Peyer's patch (tissue), 4 donors: ENCODE results near the gene CWF19L2.

Source experiments
- POLR2A ChIP-seq, 2 donors: fragments of 450-650 bp; IDR thresholded peaks; one replicate each; pipeline ENCODE4 v1.5.1; 2017; ENCODE audit warnings: antibody characterized with exemption in 2 of 2, mild to moderate bottlenecking in 2 of 2, moderate library complexity in 2 of 2
- TF ChIP-seq, protein P1 (sequence below), 6 experiments: fragments of 450-650 bp in 4 of 6; fragments of 200-600 bp in 2 of 6; sonication (generic) in 1 of 6; IDR thresholded peaks; one replicate each; pipeline ENCODE4 v1.5.1; 2017 to 2019; ENCODE audit warnings: antibody characterized with exemption in 6 of 6, mild to moderate bottlenecking in 3 of 6, moderate library complexity in 1 of 6

DNA sequence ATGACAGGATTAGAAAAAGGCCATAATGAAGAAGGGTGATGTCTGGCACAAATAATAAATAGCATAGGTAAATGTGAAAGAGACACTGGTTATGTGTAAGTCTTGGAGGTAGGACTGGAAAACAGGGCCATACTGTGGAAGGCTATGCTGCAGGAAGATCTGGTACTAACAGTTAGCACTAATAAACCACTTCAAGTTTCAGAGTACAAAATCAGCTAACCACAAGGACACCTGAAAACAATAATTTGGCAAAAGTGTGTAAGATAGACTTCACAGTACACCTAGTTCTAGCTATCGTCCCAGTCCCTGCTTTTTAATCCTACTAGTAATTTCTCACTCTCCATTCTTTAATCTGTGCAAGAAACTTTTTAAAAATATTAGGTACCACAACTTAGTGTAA is 44.3 kb downstream of the CWF19L2 start:
- TF ChIP-seq, protein P1, sequence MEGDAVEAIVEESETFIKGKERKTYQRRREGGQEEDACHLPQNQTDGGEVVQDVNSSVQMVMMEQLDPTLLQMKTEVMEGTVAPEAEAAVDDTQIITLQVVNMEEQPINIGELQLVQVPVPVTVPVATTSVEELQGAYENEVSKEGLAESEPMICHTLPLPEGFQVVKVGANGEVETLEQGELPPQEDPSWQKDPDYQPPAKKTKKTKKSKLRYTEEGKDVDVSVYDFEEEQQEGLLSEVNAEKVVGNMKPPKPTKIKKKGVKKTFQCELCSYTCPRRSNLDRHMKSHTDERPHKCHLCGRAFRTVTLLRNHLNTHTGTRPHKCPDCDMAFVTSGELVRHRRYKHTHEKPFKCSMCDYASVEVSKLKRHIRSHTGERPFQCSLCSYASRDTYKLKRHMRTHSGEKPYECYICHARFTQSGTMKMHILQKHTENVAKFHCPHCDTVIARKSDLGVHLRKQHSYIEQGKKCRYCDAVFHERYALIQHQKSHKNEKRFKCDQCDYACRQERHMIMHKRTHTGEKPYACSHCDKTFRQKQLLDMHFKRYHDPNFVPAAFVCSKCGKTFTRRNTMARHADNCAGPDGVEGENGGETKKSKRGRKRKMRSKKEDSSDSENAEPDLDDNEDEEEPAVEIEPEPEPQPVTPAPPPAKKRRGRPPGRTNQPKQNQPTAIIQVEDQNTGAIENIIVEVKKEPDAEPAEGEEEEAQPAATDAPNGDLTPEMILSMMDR (IDR thresholded peaks at IDR 0.05) = no peak
- TF ChIP-seq POLR2A (IDR thresholded peaks at IDR 0.05) = no peak
